WI38 (cell line): ENCODE measurements around the gene NOTCH1.

Experiments
- H3K4me3 ChIP-seq: 2 replicates; pipeline ENCODE4 v1.5.1; 2011; ENCODE audit warnings: low read depth, mild to moderate bottlenecking, control low read depth, low read length
- TF ChIP-seq, protein P1 (sequence below): IDR thresholded peaks from 2 replicates; pipeline ENCODE4 v1.5.1; 2012; ENCODE audit warnings: low read depth, mild to moderate bottlenecking, control low read depth, low read length

Gene NOTCH1

DNA sequence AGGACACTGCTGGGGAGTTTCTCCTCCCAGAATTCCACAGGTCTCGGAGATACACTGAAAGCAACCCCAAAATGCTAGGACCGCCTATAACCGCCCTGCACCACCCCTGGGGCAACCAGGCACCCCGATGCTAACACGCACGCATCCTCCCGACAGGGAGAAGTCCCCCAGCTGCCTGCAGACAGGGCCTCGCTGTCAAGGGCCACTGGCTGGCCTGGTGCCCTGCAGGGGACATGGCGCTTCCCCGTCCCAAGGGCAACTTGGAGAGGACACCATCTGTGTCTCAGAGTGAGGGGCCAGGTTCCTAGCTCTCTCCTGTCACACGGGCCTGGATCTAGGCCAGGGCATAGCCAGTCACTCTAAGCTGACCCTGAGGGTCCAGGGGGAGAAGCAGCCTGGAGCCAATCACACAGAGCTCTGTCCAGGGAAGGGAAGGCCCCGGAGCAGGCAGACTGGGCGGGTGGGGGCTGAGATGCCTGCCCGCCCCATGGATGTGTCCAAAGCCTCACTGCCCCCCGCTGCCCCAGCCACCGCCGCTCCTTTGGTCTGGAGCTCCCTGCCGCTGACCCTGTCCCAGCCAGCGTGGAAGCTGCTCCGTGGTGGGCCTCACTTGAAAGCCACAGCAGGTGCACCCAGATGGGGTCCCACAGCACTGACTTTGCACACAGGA lies 9.7 kb downstream of the NOTCH1 start:
- TF ChIP-seq, protein P1, sequence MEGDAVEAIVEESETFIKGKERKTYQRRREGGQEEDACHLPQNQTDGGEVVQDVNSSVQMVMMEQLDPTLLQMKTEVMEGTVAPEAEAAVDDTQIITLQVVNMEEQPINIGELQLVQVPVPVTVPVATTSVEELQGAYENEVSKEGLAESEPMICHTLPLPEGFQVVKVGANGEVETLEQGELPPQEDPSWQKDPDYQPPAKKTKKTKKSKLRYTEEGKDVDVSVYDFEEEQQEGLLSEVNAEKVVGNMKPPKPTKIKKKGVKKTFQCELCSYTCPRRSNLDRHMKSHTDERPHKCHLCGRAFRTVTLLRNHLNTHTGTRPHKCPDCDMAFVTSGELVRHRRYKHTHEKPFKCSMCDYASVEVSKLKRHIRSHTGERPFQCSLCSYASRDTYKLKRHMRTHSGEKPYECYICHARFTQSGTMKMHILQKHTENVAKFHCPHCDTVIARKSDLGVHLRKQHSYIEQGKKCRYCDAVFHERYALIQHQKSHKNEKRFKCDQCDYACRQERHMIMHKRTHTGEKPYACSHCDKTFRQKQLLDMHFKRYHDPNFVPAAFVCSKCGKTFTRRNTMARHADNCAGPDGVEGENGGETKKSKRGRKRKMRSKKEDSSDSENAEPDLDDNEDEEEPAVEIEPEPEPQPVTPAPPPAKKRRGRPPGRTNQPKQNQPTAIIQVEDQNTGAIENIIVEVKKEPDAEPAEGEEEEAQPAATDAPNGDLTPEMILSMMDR, result no peak
- no peak overlapping the region for H3K4me3 ChIP-seq

DNA sequence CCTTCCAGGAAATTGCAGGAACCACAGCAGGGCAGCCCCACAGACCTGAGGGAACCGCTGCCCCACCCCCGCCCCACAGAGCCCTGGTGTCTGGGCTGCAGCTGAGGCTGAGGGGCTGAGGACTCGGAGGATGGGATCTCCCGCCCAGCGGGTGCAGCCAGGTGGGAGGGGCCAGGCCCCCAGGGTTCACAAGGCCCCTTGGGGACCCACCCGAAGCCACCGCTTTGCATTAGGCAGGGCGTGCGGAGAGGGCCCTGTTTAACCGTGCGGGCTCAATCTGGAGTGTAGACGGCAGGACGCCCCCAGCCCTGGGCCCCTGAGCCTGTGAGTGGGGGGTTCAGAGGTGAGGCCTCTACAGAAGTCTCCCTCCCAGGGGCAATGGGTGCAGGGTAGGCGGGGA lies 10.8 kb downstream of the NOTCH1 start:
- TF ChIP-seq, protein P1, result no peak
- H3K4me3 ChIP-seq, result no peak overlapping the region

DNA sequence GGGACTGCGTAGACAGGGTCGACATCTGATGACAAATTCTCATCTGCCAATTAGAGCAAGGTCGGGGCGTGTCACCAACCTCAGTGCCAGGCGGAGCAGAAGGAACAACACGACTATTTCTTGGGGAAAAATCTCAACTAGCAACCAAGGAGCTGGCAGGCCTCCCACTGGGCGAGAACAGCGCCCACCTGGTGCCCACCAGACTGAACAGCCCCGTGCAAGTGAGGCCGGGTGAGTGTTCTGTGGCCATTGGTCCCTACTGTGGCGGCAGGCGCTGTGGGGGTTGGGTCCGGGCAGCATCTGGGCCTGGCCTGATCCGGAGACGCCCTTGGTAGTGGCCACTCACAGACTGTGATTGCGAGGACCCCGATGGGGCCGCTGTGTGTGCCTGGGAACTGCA lies 11.5 kb downstream of the NOTCH1 start:
- TF ChIP-seq, protein P1, result no peak
- no peak overlapping the region for H3K4me3 ChIP-seq

DNA sequence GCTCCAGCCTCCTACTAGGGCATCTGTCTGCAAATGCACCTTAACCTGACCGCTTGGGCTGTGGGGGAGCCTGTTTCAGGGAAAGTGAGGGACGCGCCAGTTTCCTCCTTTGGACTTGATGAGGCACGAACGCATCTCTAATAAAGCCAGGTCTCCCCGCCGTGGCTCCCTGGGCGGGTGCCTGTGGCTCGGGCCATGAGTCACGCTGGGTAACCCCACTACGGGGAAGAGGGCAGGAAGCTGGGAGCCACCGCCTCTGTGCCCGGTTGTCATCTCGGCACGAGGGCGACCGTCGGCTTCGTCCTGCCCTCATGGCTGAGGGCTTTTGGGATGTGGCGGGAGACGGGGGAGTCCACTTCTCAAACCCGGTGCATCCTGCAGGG lies 12.1 kb downstream of the NOTCH1 start:
- TF ChIP-seq, protein P1, result no peak
- H3K4me3 ChIP-seq, result no peak overlapping the region

DNA sequence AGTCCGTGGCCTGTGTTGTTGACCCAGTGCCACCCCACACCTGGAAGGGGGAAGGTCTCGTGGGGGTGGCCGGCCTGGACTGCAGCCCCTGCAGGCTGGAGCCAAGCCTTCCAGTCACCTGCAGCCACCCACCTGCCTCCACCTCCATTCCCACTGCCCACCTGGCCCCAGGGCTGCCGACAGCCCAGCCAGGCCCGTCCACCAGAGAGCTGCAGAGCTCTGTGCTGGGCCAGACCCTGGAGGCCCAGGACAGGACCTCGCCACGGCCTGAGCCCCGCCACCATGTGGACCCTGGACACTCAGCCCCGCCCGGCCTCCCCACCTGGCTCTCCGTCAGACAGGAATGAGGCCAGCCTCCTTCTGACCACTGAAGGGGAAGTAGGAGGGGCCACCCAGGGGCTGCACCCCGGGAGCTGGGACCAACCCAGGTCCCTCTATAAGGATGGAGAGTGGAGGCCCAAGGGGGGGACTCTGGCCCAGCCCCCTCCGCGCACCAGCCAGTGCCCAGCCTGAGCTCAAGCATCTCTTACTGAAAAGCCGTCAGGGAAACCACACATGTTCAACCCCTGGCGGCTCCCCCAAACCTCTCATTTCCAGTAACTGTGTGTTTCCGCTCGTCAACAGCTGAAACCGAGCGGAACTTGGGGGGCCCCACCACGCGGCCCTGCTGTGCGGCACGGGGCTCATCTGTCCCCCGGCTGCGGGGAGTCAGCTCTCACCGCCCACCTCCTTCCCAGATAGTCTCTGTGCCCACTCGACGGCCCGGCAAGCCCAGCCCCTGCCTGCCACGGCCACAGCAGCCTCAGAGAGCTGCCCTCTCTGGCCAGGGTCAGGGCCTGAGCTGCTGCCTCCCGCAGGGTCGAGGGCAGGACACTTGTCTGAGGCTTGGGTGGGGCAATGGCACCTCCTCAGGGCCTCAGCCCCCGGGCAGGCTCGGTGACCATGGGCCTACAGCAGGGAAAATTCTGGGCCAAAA lies 12.8 kb downstream of the NOTCH1 start:
- TF ChIP-seq, protein P1, result no peak
- H3K4me3 ChIP-seq, result no peak overlapping the region

DNA sequence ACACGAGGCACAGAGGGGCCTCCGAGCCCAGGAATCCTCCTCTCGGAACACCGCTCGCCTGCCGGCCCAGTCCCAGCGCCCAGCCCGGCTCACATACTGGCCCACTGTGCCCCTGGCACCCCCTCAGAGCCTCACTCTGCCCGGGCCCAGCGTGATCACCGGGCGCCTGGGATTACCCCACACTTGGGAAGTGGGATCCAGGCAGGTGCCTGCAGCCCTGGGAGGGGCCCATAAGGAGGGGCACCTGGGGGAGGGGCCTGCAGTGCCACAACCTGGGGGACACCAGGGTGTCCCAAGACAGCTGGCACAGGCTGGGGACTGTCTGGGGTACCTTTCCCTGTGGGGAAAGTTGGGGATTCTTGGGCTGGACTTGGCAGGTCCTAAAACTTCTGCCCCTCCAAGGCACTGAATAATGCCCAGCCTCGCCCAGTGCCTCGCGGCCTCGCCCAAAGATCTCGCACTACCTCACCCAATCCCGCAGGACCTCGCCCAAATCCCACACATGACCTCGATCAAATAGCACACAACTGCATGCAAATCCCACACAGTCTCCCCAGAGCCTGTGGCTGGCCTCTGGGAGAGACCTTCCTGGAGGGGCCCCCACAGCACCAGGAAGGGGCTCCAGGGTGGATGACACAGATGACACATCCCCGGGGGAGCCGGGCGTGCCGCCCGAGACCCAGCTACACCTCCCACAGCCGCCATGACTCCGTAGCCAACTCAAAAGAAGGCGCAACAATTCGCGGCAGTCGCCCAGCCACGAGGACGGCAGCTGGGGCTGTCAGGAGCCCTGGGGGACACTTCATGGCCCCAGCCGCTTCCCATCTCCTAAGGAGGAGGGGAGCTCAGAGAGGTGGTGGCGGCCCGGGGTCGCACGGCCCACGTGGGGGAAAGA lies 13.7 kb downstream of the NOTCH1 start:
- TF ChIP-seq, protein P1, result no peak
- no peak overlapping the region for H3K4me3 ChIP-seq
